ENCODE measurements around the gene KCNC1. TPM values are rescaled to one million over a fixed set of nuclear protein-coding genes. Genes with fewer than 3 reads are reported as not detected.

The KCNC1 gene
- polyA plus RNA-seq, 12 donors: 0.85 to 3.5 (median 1.5) TPM; not detected in 2

DNA sequence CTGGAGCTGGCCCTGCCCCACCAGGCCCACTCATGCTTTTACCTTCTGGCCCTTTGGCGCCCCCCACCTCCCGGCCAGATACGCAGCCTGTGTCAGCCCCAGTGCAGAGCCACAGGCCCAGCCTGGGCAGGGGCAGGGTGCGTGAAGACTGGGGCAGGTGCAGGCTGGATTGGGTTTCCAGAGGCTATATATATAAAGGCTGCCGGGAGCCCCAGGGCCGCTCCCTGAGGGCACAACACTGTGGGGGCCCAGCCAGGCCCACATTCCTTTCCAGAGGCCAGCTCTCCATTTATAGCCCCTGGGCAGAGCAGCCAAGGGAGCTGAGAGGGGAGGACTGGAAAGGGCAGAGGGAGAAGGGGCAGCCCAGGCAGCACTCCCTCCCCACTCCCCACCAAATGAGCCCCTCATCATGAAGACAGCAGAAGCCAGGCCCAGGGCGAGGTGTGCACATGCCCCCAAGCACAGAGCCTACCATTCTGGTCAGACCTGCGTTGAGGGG lies 20.2 kb upstream of the KCNC1 start:
- no peak for DNase-seq

DNA sequence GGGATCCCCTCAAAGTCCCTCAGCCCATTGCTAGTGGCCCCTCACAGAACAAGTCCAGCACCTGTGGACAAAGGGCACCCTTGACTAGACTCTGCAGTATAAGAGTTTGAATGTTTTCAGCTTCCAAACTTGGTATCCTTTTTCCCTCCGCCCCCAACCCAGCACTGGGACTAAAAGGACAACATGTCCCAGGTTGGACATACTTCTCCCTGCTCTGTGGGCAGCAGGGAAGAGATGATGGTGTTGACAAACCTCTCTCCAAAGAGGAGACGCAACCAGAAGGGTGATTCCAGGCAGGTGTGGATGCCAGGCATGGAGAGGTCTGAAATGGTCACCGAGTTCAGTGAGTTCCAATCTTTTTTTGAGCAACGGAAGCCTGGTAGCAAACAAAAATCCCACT lies 19.7 kb upstream of the KCNC1 start:
- no peak for DNase-seq

DNA sequence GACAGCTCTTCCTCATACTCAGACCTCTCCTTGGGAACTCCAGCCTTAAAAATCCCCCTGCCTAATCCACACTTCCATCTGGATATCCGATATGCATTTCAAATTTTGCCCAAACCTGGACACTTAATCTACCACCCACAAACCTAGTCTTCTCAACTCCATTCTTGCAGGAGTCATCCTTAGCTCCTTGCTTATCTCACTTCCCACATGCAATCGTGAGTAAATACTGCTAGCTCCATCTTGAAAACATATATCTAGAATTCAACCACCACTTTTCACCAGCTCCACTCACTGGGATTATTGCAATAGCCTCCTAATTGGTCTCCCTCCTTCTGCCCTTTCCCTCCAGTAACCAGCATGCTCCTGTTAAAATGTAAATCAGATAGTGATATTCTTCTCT lies 17.8 kb upstream of the KCNC1 start:
- no peak for DNase-seq

DNA sequence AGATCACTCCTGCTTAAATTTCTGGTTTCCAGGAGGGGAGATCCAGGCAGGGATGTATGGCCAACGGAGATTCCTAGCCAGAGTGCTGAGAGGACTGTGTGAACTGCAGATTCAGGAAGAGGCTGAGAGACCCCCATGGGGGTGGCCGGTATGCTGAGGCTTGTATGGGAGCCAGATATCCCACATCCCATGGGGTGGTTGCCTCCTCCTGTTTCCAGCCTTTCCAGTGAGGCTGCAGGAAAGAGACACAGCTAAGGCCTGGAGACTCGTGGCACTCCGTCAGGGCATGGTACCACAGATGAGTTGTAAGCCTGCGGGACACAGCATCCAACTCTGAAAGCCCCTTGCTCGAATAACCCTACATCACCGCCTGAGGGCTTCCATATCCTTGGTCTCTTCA lies 16.6 kb upstream of the KCNC1 start:
- DNase-seq: no peak

DNA sequence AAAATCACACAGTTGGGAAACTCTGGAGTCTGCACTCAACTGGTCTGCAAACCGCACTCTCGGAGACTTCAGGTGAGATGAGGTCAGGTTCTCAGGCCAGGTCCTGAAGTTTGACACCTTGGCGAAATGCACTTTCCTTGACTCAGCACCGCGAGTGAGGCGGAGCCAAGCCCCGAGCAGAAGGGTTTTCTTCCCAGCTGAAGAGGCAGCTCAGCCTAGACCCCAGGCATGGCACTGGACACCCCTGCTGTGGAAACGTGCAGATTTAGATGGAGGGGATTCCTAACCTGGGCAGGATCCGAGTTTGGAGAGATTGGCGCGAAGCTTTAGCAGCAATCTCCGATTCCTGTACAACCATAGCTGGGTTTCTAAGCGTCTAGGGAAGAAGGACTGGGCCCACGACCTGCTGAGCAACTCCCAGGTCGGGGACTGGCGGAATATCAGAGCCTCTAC lies 16.0 kb upstream of the KCNC1 start:
- DNase-seq: no peak

DNA sequence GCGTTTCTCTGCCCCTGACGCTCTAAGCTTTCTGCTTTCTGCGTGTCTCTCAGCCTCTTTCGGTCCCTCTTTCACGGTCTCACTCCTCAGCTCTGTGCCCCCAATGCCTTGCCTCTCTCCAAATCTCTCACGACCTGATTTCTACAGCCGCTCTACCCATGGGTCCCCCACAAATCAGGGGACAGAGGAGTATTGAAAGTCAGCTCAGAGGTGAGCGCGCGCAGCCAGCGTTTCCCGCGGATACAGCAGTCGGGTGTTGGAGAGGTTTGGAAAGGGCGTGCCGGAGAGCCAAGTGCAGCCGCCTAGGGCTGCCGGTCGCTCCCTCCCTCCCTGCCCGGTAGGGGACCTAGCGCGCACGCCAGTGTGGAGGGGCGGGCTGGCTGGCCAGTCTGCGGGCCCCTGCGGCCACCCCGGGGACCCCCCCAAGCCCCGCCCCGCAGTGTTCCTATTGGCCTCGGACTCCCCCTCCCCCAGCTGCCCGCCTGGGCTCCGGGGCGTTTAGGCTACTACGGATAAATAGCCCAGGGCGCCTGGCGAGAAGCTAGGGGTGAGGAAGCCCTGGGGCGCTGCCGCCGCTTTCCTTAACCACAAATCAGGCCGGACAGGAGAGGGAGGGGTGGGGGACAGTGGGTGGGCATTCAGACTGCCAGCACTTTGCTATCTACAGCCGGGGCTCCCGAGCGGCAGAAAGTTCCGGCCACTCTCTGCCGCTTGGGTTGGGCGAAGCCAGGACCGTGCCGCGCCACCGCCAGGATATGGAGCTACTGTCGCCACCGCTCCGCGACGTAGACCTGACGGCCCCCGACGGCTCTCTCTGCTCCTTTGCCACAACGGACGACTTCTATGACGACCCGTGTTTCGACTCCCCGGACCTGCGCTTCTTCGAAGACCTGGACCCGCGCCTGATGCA lies 15.3 kb upstream of the KCNC1 start, which contains the start of gene MYOD1:
MYOD1 (plus strand) TSS at position 544 of the 910 bp plus-strand sequence; CDS start at position 756, 212 bp downstream.
- DNase-seq: no peak

DNA sequence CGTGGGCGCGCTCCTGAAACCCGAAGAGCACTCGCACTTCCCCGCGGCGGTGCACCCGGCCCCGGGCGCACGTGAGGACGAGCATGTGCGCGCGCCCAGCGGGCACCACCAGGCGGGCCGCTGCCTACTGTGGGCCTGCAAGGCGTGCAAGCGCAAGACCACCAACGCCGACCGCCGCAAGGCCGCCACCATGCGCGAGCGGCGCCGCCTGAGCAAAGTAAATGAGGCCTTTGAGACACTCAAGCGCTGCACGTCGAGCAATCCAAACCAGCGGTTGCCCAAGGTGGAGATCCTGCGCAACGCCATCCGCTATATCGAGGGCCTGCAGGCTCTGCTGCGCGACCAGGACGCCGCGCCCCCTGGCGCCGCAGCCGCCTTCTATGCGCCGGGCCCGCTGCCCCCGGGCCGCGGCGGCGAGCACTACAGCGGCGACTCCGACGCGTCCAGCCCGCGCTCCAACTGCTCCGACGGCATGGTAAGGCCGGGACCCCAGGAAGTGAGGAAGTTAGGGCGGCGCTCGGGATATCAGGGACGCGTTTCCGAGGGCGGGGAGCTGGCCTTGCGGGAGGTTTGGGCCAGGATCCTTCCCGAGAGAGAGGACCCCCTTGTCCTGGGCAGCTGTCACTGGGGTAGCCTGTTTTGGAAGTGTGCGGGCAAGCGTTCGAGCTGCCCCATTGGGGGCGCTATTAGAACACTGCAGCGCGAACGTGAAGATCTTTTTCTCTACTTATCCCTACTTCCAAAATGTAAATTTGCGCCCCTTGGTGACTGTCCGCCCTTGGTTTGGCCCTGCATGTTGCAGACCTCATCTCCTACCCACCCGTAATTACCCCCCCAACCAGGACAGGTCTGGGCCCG lies 14.4 kb upstream of the KCNC1 start:
- DNase-seq: no peak

DNA sequence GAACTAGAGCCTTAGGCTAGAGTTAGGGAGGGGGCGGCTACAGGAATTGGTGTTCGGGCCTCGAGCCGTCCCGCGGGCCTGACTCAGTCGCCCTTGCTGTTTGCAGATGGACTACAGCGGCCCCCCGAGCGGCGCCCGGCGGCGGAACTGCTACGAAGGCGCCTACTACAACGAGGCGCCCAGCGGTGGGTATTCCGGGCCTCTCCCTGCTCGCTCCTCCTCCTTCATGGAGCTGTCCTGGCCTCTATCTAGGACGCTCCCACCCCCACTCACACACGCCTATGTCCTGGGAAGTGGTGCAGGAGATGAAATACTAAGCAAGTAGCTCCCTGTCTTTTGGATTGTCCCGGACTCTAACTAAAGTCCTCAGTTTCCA lies 13.8 kb upstream of the KCNC1 start:
- DNase-seq: no peak

DNA sequence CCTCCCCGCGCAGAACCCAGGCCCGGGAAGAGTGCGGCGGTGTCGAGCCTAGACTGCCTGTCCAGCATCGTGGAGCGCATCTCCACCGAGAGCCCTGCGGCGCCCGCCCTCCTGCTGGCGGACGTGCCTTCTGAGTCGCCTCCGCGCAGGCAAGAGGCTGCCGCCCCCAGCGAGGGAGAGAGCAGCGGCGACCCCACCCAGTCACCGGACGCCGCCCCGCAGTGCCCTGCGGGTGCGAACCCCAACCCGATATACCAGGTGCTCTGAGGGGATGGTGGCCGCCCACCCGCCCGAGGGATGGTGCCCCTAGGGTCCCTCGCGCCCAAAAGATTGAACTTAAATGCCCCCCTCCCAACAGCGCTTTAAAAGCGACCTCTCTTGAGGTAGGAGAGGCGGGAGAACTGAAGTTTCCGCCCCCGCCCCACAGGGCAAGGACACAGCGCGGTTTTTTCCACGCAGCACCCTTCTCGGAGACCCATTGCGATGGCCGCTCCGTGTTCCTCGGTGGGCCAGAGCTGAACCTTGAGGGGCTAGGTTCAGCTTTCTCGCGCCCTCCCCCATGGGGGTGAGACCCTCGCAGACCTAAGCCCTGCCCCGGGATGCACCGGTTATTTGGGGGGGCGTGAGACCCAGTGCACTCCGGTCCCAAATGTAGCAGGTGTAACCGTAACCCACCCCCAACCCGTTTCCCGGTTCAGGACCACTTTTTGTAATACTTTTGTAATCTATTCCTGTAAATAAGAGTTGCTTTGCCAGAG lies 13.2 kb upstream of the KCNC1 start:
- no peak for DNase-seq

DNA sequence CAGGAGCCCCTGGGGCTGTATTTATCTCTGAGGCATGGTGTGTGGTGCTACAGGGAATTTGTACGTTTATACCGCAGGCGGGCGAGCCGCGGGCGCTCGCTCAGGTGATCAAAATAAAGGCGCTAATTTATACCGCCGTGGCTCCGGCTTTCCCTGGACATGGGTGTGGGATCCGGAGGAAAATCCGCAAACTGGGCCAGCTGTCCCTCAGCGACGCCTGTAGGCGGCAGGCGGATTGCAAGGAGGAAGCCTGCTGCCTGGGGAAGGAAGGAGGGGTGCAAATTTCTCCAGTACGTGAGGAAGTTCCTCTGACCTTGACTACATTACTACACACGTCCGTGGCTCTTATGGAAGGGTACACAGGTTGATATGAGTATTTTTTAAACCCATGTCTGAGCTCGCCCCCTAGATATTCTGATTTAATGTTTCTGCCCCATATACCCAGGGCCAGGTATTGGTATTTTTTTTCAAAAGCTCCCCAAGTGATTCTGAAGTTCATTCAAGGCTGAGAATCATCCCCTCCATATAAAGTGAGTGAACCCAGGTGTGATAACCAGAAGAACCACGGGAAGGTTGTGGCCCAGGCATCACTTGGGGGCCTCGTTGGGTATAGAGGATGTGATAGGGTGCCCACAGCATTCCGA lies 12.5 kb upstream of the KCNC1 start:
- DNase-seq: no peak

DNA sequence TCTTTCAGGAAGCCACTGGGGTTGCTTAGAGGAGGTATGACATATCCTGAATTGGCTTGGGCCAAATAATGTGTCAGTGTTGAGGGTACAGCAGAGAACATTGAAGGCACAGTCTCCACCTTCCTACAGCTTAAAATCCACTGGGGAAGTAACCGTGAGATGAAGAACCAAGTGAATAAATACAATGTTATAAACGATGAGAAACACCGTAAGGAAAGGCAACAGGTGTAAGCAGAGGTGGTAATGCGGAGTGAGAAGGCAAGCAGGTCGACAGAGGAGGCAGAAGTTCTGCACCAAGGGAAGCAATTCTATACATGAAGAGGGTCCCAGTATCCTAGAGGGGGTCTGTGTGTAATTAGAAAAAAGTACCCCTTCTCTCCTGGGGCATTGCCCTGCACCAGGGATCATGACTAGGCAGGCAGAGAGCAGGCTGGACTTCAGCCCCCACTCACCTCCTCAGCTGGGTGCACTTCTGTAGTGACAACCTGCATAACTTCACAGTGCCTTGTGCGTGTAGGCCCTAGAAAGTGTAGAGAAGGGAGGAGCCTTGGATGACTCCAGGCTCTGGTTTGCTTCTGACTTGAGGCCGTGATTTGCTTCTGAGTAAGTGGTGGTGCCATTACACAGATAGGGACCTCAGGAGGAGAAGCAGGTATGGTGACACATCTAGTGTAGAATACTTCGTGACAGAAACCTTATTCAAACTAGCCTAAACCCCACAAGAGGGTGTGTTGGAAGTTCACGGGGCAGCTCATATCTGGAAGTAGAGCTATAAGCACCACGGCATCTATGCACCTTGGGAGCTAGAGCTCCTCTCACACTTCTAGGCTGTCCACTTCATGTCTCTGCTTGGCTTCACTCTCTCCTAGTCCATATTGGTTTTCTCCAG lies 10.3 kb upstream of the KCNC1 start:
- no peak for DNase-seq

DNA sequence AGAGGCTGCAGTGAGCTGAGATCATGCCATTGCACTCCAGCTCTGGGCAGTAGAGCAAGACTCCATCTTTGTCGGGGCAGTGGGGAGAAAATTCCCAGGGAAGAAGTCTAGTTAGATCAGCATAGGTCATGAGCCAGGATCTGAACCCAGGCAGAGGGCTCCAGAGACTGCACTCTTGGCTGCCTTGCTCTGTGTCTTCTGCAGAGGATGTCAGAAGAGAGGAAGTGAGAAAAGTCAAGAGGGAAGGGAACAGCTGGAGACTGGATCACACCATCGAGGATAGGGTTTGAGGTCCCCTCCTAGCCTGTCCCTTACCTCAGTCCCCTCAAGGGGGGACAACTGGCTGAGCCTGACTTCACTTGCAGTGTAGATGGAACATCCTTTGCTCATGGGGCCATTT lies 9.4 kb upstream of the KCNC1 start:
- DNase-seq: no peak

DNA sequence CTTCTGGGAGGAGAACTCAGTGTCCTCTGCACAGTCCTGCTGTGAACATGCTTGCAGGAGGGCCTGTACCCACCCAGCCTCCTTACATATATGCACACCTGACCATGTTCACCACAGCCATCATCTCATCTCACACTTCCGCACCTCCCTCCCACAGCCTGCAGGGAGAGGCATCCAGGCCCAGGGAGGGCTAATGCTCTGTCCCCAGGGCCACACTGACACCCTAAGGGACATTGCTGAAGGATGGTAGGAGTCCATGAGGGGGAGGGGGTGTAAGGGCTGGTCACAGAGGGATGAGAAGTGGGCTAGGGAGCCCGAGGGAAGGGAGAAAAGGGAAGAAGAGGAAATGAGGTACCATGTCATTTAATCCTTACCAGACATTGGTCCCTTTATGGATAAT lies 4.4 kb upstream of the KCNC1 start:
- no peak for DNase-seq

DNA sequence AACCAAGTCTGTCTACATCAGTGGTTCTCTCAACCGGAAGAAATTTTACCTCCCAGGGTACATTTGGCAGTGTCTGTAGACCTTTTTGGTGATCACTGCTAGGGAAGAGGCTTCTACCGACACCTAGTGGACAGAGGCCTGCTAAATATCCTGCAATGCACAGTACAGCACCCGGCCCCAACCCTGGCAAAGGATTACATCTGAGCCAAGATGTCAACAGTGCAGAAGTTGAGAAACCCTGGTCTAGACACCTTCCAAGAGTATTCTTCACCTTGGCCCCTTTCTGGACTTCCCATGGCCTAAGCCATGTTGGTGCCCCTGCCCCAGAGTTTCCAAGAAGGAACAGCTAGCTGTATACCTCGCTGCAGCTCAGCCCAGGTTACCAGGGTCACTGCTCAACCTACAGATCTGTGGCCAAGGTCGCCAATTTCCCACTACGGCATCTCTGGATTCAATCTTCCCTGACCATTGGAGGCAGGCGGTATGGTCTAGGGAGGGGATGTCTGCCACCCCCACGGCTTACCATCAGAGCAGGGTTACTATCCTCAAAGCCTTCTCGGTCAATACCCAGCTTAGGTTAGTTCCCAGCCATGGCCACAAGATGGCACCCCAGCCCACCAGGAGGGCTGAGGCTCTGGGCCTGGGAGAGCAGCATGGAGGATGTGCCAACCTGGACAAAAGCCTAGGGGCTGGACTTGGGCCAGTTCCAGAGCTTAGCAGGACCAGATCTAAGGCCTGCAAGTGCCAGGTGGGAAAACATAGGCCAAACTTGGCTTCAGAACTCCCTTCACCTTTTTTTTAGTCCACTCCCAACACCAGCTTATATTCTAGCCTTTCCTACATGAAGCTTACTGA lies 3.7 kb upstream of the KCNC1 start:
- peak; percentile 72 for DNase-seq

DNA sequence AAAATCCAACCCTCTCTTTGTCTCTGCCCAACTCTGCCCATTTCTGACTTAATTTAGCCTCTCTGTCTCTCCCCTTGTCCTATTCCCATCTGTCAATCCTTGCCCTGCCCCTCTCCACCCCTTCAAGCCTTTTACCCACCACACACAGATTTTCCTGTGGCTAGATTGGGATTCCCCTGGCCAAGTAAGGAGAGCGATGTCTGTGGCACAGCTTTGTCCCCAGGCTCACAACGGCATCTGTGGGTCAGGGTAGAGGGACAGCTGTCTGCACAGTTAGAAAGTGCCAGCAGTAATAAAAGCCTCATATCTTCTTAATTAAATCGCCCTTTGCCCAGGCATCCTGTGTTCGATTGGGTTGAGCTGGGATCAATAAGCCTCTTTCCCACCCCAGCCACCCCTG lies 1.3 kb upstream of the KCNC1 start:
- DNase-seq: no peak

DNA sequence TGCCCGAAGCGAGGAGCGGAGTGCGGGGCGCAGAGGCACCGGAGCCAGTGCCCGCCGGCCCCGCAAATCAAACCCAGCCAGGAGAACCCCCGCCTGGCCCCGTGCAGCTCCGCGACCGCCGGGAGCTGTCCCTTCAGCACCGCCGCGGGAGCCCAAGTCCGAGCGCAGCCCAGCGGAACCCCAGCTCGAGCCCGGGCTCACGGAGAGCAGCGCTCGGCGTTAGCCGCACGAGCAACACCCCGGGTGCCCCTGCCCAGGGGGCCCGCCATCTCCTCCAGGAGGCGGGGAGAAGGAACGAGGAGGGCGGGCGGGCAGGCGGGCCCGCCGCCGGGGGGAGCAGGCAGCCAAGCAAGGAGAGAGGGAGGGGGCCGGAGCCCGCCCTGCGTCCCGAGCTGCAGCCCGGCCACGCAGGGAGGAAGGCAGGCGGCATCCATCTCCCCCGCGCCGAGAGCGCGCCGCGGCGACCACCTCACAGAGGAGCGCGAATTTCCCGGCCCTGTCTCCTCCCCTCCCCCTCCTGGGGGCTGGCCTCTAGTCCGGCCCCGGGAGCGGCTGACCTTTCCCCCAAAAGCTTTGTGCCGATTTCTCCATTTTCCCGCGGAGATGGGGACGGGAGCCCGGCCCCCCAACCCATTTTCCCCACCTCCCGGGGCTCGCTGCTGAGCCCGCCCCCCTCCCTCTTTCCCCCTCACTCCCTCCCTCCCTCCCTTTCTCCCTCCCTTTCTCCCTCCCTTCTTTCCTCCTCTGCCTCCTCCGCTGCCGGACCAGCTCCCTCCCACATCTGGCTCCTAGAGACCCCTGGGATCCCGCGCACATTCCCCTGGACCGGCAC lies 621 bp downstream of the KCNC1 start:
- peak; percentile 82 for DNase-seq

DNA sequence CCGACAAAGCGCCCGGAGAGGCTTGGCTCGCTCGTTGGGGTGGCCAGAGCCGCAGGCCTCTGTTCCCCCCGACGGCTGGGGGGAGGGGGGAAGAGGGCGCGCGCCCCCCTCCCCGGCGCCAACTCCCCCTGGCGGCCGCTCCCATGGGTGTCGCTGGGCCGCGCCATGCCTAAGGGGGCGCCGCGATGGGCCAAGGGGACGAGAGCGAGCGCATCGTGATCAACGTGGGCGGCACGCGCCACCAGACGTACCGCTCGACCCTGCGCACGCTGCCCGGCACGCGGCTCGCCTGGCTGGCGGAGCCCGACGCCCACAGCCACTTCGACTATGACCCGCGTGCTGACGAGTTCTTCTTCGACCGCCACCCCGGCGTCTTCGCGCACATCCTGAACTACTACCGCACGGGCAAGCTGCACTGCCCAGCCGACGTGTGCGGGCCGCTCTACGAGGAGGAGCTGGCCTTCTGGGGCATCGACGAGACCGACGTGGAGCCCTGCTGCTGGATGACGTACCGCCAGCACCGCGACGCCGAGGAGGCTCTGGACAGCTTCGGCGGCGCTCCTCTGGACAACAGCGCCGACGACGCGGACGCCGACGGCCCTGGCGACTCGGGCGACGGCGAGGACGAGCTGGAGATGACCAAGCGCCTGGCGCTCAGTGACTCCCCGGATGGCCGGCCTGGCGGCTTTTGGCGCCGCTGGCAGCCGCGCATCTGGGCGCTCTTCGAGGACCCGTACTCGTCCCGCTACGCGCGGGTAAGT lies 1.4 kb downstream of the KCNC1 start:
- DNase-seq: no peak

DNA sequence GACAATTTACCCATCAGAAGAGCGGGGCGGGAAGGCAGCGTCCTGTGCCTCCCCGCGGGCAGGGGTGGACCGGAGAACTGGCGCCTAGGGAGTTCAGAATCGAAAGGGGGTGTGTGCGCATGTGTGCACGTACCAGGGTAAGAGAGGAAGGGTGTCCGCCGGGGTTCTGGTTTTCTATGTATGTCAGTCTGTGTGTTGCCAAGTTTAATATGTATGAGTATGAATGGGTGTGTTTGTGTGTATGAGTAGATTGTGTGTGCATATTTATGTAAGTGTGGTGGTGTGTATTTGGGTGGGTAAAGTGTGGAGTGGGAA lies 2.0 kb downstream of the KCNC1 start:
- DNase-seq: no peak
